ENCODE data around the gene TNK1. TPM values are rescaled to one million over a fixed set of nuclear protein-coding genes. Genes with fewer than 3 reads are reported as not detected.

Gene TNK1
- total RNA-seq, 6 donors from 2014 or later = 5.8 to 16.8 (median 8.2) TPM

DNA sequence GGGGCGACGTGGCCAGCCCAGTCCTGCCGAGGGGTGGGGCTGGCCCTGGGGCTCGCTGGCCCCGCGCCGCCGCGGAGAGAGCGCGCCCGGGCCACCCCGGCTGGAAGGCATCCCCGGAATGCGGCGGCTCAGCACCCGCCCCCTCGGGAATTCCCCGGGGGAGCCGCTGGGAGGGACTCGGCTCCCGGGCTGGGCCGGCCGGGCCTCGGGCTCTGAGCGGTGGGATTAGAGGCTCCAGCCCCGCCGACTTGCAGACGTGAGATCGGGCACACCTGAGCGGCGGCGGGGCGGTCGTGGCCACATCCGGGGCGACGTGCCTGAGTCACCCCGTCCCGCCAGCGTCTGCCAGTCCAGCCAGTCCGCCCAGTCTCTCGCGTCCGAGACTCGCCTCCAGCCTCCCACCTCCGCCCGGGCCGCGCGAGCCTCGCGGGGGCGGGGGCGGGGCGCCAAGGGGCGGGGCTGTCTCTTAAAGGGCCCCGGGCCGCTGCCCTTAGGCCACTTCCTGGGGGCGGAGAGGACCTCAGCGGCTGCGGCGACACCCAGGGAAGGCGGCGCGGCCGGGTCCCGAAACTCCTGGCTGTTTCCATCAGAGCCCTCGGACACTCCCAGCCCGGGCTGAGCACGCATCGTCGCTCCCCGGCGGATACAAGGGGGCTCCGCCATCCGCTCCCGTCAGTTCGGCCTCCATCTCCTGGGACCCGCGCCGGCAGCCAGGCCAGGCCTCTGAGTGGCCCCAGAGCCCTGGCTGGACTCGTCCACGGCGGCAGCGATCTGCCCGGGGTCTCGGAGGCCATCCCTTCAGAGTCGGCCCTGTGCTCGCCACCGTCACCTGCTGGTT lies 29.0 kb upstream of the TNK1 start, which contains the start of gene KCTD11:
Gene KCTD11 (plus strand): TSS at position 498 of the 838 bp plus-strand sequence.
- Histone ChIP-seq H3K9me3 (no peaks in the 10 kb centered on the region), H3K27ac (peak within 1 kb of the TSS; percentile 95 to 99 (median 96)), H3K27me3 (no peaks in the 10 kb centered on the region), H3K36me3 (peaks cover 0 to 3% (median 0%) of the 10 kb centered on the region in 4 donors), H3K4me3 (peak within 1 kb of the TSS; percentile 65 to 88 (median 68)), H3K4me1 (peaks cover 36 to 60% (median 46%) of the 10 kb centered on the region in 4 donors)
- peak; percentile 82 to 90 for ATAC-seq (ENCODE audit: low FRiP score in 2 of 2)
- peak; percentile 93 to 99 for DNase-seq
- peak; percentile 61 to 87 for TF ChIP-seq POLR2AphosphoS5 (IDR thresholded peaks at IDR 0.05)
- TF ChIP-seq, protein P1, sequence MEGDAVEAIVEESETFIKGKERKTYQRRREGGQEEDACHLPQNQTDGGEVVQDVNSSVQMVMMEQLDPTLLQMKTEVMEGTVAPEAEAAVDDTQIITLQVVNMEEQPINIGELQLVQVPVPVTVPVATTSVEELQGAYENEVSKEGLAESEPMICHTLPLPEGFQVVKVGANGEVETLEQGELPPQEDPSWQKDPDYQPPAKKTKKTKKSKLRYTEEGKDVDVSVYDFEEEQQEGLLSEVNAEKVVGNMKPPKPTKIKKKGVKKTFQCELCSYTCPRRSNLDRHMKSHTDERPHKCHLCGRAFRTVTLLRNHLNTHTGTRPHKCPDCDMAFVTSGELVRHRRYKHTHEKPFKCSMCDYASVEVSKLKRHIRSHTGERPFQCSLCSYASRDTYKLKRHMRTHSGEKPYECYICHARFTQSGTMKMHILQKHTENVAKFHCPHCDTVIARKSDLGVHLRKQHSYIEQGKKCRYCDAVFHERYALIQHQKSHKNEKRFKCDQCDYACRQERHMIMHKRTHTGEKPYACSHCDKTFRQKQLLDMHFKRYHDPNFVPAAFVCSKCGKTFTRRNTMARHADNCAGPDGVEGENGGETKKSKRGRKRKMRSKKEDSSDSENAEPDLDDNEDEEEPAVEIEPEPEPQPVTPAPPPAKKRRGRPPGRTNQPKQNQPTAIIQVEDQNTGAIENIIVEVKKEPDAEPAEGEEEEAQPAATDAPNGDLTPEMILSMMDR (IDR thresholded peaks at IDR 0.05) = peak in 3 of 6 experiments; percentile 33 to 69 (median 62)
- peak in 2 of 4 donors; percentile 13 to 81 for TF ChIP-seq POLR2A (IDR thresholded peaks at IDR 0.05)
- peak in 1 of 4 donors; percentile 14 for TF ChIP-seq EP300 (IDR thresholded peaks at IDR 0.05)
- WGBS, 2 donors = 0% methylated on average over 3 to 5 of the region's 91 CpGs

DNA sequence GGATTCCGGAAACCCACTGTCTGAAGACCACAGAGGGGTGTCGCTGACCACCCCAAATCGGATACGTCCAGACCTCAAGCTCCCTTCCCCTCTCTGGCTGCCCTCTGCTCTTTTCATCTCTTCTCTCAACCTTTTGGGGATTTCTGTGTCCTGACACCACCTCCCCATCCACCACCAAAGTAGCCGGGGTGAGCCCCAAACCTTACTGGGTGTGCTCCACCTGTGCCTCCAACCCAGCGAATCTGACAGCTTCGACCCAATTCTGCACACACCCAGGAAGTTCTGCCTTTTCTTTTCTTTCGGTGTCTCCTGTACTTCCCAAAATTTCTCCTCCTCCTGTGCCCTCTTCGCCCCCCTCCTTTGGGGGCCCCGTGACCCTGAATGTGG lies 28.4 kb upstream of the TNK1 start:
- Histone ChIP-seq H3K27ac (peak overlapping the region; percentile 95 to 99 (median 96)), H3K4me3 (peak overlapping the region; percentile 65 to 88 (median 68)), H3K27me3 (no peaks in the 10 kb centered on the region), H3K9me3 (no peaks in the 10 kb centered on the region), H3K4me1 (peaks cover 36 to 60% (median 46%) of the 10 kb centered on the region in 4 donors), H3K36me3 (no peaks in the 10 kb centered on the region)
- TF ChIP-seq EP300 (IDR thresholded peaks at IDR 0.05) = no peak
- TF ChIP-seq POLR2AphosphoS5 (IDR thresholded peaks at IDR 0.05) = no peak
- no peak for TF ChIP-seq POLR2A (IDR thresholded peaks at IDR 0.05)
- TF ChIP-seq, protein P1 (IDR thresholded peaks at IDR 0.05) = peak in 3 of 6 experiments; percentile 32 to 49 (median 32)
- no peak for ATAC-seq (ENCODE audit: low FRiP score in 2 of 2)
- 20% methylated on average over 10 of the region's 10 CpGs for WGBS, 2 donors
- no peak for DNase-seq

DNA sequence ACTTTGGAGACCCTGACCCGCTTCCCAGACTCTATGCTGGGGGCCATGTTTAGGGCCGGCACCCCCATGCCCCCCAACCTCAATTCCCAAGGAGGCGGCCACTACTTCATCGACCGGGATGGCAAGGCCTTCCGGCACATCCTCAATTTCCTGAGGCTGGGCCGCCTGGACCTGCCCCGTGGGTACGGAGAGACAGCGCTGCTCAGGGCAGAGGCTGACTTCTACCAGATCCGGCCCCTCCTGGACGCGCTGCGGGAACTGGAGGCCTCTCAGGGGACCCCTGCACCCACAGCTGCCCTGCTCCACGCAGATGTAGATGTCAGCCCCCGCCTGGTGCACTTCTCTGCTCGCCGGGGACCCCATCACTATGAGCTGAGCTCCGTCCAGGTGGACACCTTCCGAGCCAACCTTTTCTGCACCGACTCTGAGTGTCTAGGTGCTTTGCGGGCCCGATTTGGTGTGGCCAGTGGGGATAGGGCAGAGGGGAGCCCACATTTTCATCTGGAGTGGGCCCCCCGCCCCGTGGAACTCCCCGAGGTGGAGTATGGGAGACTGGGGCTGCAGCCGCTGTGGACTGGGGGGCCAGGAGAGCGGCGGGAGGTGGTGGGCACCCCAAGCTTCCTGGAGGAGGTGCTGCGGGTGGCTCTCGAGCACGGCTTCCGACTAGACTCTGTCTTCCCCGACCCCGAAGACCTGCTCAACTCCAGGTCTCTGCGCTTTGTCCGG lies 27.8 kb upstream of the TNK1 start:
- H3K4me1 ChIP-seq = peaks cover 36 to 60% (median 46%) of the 10 kb centered on the region in 4 donors
- peak overlapping the region in 3 of 4 donors; percentile 95 to 99 (median 95) for H3K27ac ChIP-seq

DNA sequence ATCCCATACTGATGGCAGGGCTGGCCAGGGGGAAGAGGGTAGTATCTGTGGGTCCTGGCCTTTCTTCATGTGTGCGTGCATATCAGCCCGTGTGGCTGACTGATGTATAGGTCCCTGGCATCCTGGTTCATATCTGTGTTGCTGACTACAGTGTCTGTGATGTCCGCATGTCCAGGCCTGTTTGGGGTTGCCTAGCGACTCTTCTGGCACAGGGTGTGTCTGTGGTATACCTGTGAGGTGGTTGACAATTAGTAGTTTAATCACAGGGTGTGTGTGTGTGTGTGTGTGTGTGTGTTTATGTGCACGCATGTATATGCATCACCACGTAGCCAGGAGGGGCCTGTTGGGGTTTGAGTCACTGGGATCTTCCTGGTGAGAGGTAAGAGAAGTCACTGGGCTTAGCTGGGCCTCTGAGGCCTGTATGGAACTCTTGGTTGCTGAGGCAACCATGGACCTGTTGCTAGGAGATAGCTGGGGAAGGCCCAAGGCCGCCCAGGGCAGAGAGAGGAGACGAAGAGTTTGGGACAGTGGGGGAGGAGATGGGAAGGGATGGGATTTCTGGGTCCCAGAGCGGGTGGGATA lies 26.5 kb upstream of the TNK1 start:
- ATAC-seq (ENCODE audit: low FRiP score in 2 of 2) = no peak
- no peaks in the 10 kb centered on the region for H3K27me3 ChIP-seq
- H3K4me1 ChIP-seq = peaks cover 36 to 57% (median 42%) of the 10 kb centered on the region in 4 donors
- WGBS, 2 donors = 76 to 78% methylated on average over 7 to 9 of the region's 9 CpGs
- H3K27ac ChIP-seq = peak overlapping the region in 2 of 4 donors; percentile 44 to 95
- H3K9me3 ChIP-seq = no peaks in the 10 kb centered on the region
- no peaks in the 10 kb centered on the region for H3K36me3 ChIP-seq
- H3K4me3 ChIP-seq = no peak overlapping the region
- TF ChIP-seq EP300 (IDR thresholded peaks at IDR 0.05) = no peak
- TF ChIP-seq POLR2A (IDR thresholded peaks at IDR 0.05) = no peak
- TF ChIP-seq POLR2AphosphoS5 (IDR thresholded peaks at IDR 0.05) = no peak
- TF ChIP-seq, protein P1 (IDR thresholded peaks at IDR 0.05) = no peak
- no peak for DNase-seq

More for the DNA sequence above, 27.8 kb upstream of the TNK1 start:
- ATAC-seq (ENCODE audit: low FRiP score in 2 of 2) (no peak), DNase-seq (peak in 1 of 2 donors; percentile 76)
- TF ChIP-seq POLR2AphosphoS5 (IDR thresholded peaks at IDR 0.05) = no peak
- TF ChIP-seq, protein P1 (IDR thresholded peaks at IDR 0.05) = no peak
- TF ChIP-seq POLR2A (IDR thresholded peaks at IDR 0.05) = no peak
- TF ChIP-seq EP300 (IDR thresholded peaks at IDR 0.05) = no peak
- WGBS, 2 donors = 92 to 96% methylated on average over 14 to 37 of the region's 37 CpGs
- H3K27me3 ChIP-seq = no peaks in the 10 kb centered on the region
- peak overlapping the region in 3 of 4 donors; percentile 65 to 88 (median 69) for H3K4me3 ChIP-seq
- no peaks in the 10 kb centered on the region for H3K36me3 ChIP-seq
- H3K9me3 ChIP-seq = no peaks in the 10 kb centered on the region

All from upper lobe of left lung (tissue), 6 donors.